Endodermal cell (in vitro differentiated cells): Measurements from ENCODE around the gene ENAH. TPM values are rescaled to one million over a fixed set of nuclear protein-coding genes. Genes with fewer than 3 reads are reported as not detected.

Source experiments
- DNase-seq: peaks from one replicate; pipeline ENCODE4 v3.0.0-alpha.2; 2017
- H3K27ac ChIP-seq: 2 replicates; pipeline ENCODE4 v1.5.1; 2013; ENCODE audit warnings: mild to moderate bottlenecking, low read depth, low read length, moderate library complexity
- H3K27me3 ChIP-seq: 2 replicates; pipeline ENCODE4 v1.6.1; 2013; ENCODE audit warnings: mild to moderate bottlenecking, low read length, moderate library complexity; ENCODE audit not compliant: insufficient read depth, control insufficient read depth, poor library complexity, severe bottlenecking
- H3K36me3 ChIP-seq: 2 replicates; pipeline ENCODE4 v1.7.0; 2013; ENCODE audit warnings: mild to moderate bottlenecking, low read length, moderate library complexity; ENCODE audit not compliant: control insufficient read depth, insufficient read depth
- H3K4me1 ChIP-seq: one replicate; pipeline ENCODE4 v1.7.0; 2013; ENCODE audit warnings: low read length; ENCODE audit not compliant: control insufficient read depth, insufficient read depth
- H3K4me3 ChIP-seq: 2 replicates; pipeline ENCODE4 v1.5.1; 2013; ENCODE audit warnings: mild to moderate bottlenecking, low read length, moderate library complexity
- H3K9ac ChIP-seq: 2 replicates; pipeline ENCODE4 v1.6.1; 2013; ENCODE audit warnings: mild to moderate bottlenecking, low read length, moderate library complexity; ENCODE audit not compliant: poor library complexity, severe bottlenecking; ENCODE audit errors: extremely low read depth
- H3K9me3 ChIP-seq: 2 replicates; pipeline ENCODE4 v1.6.1; 2013; ENCODE audit warnings: mild to moderate bottlenecking, low read length, moderate library complexity; ENCODE audit not compliant: control insufficient read depth
- H3K27ac Mint-ChIP-seq: 2 replicates; pipeline ENCODE4 v1.8.0; 2020; ENCODE audit warnings: mixed read lengths
- H3K27me3 Mint-ChIP-seq: 2 replicates; pipeline ENCODE4 v1.8.0; 2021; ENCODE audit warnings: mild to moderate bottlenecking, mixed read lengths; ENCODE audit not compliant: insufficient read depth
- H3K36me3 Mint-ChIP-seq: 2 replicates; pipeline ENCODE4 v1.8.0; 2020; ENCODE audit warnings: low read depth, mixed read lengths
- H3K4me1 Mint-ChIP-seq: 2 replicates; pipeline ENCODE4 v1.8.0; 2020; ENCODE audit warnings: mixed read lengths
- H3K4me3 Mint-ChIP-seq: 2 replicates; pipeline ENCODE4 v1.8.0; 2020; ENCODE audit warnings: mild to moderate bottlenecking, moderate library complexity, mixed read lengths
- H3K9me3 Mint-ChIP-seq: 2 replicates; pipeline ENCODE4 v1.8.0; 2020; ENCODE audit warnings: mild to moderate bottlenecking, mixed read lengths
- CTCF ChIP-seq: fragments of 200-600 bp; sonication (generic); conservative IDR thresholded peaks from 2 replicates; pipeline ENCODE4 v1.5.0; 2021; ENCODE audit warnings: antibody characterized with exemption, mild to moderate bottlenecking
- WGBS, 2 experiments: methylation state at CpG; one replicate each; pipeline versions ENCODE4 v1.1.5 to v1.1.7; 2013; ENCODE audit warnings: missing lambda C conversion rate in 2 of 2, mixed read lengths in 1 of 2; ENCODE audit not compliant: insufficient coverage in 1 of 2, insufficient read length in 1 of 2; 5-methylcytosine and 5-hydroxymethylcytosine counted together
- total RNA-seq, 2 donors: library from RNA; stranded (reverse); fragmentation: NEBNext Ultra II Directional in 1 of 2; extraction: Animal tissue kit (Norgen Biotek cat#: 25700) in 1 of 2; gene quantifications; 2 replicates in 1 of 2; 3 replicates in 1 of 2; pipeline ENCODE4 v1.2.1, GENCODE V29; 2021

The ENAH gene
- total RNA-seq, 2 donors from 2014 or later: 263 to 267 TPM

- Histone ChIP-seq H3K27ac (no peak overlapping the region), H3K9ac (no peak overlapping the region), H3K36me3 (peaks cover 89% of the 10 kb centered on the region), H3K4me1 (no peaks in the 10 kb centered on the region), H3K9me3 (peaks cover 37% of the 10 kb centered on the region), H3K27me3 (no peaks in the 10 kb centered on the region), H3K4me3 (no peak overlapping the region)
- WGBS, 2 experiments: 97 to 100% methylated on average over 1 to 3 of the region's 4 CpGs
- TF ChIP-seq CTCF: no peak
- Mint-ChIP-seq H3K4me3 (no peak overlapping the region), H3K27me3 (no peaks in the 10 kb centered on the region), H3K4me1 (no peaks in the 10 kb centered on the region), H3K36me3 (peaks cover 71% of the 10 kb centered on the region), H3K9me3 (peaks cover 22% of the 10 kb centered on the region), H3K27ac (no peak overlapping the region)
- no peak for DNase-seq
Observed at GRCh38 chr1:225555821-225556220, 97.1 kb downstream of the ENAH start.

GRCh38 chr1:225554216-225554812, 98.6 kb downstream of the ENAH start:
- H3K9me3 Mint-ChIP-seq: peaks cover 22% of the 10 kb centered on the region
- no peak for DNase-seq
- WGBS, 2 experiments: 71 to 74% methylated on average over 1 to 2 of the region's 2 CpGs
- no peaks in the 10 kb centered on the region for H3K27me3 Mint-ChIP-seq
- no peak overlapping the region for H3K27ac Mint-ChIP-seq
- no peak overlapping the region for H3K4me3 Mint-ChIP-seq
- no peaks in the 10 kb centered on the region for H3K27me3 ChIP-seq
- peak; percentile 76 for TF ChIP-seq CTCF
- H3K4me1 ChIP-seq: no peaks in the 10 kb centered on the region
- no peak overlapping the region for H3K4me3 ChIP-seq
- H3K4me1 Mint-ChIP-seq: no peaks in the 10 kb centered on the region
- H3K9me3 ChIP-seq: peaks cover 28% of the 10 kb centered on the region
- no peak overlapping the region for H3K9ac ChIP-seq
- H3K36me3 Mint-ChIP-seq: peaks cover 68% of the 10 kb centered on the region
- peaks cover 89% of the 10 kb centered on the region for H3K36me3 ChIP-seq
- no peak overlapping the region for H3K27ac ChIP-seq

- H3K4me3 Mint-ChIP-seq: no peak overlapping the region
- 90 to 100% methylated on average over 2 of the region's 2 CpGs for WGBS, 2 experiments
- no peak overlapping the region for H3K27ac ChIP-seq
Observed at GRCh38 chr1:225549821-225550220, 103.1 kb downstream of the ENAH start.

More at GRCh38 chr1:225549821-225550220, 103.1 kb downstream of the ENAH start:
- H3K4me3 ChIP-seq: no peak overlapping the region
- no peak for TF ChIP-seq CTCF
- H3K4me1 ChIP-seq: no peaks in the 10 kb centered on the region
- H3K27me3 Mint-ChIP-seq: no peaks in the 10 kb centered on the region
- no peak for DNase-seq
- no peak overlapping the region for H3K27ac Mint-ChIP-seq
- peaks cover 42% of the 10 kb centered on the region for H3K36me3 Mint-ChIP-seq
- no peak overlapping the region for H3K9ac ChIP-seq
- no peaks in the 10 kb centered on the region for H3K27me3 ChIP-seq
- H3K9me3 ChIP-seq: no peaks in the 10 kb centered on the region
- H3K4me1 Mint-ChIP-seq: peaks cover 1% of the 10 kb centered on the region
- peaks cover 77% of the 10 kb centered on the region for H3K36me3 ChIP-seq
- no peaks in the 10 kb centered on the region for H3K9me3 Mint-ChIP-seq
